SKM-1 (cell line): ENCODE data around the gene GJB5.
"Not testable (repeated sequence)": the region's sequence is repeated elsewhere in the genome, so short reads cannot be mapped to it uniquely, and the experiment has no call there.

Source experiments
- DNase-seq: peaks from one replicate; lab custom pipeline; 2025; ENCODE audit not compliant: unreplicated experiment; lab: John Stamatoyannopoulos, UW

Gene GJB5

GRCh38 chr1:34754964-34755637, at the start of gene GJB5:
TSS of gene GJB5 (plus strand) at chr1:34755047. CDS start at chr1:34757331, 2,284 bp downstream.
- DNase-seq, result no peak

DNA sequence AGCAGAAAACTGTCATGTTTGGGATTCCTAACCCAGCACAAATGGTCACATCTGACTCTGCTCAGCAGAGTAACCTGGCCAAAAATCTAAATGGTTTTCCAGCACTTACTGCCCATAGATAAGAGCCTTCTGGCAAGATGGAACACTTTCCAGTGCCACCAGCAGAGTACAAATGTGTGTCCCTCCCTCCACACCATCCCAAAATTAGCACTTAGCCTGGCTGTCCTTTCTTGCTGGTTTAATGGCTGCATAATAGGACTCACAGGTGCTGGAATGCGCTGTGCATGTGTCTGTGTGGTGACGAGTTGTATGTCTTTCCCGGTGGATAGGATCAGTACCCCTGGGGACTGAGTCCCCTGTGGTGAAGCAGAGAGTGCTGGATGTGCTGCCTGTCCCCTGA, 49.8 kb upstream of the GJB5 start:
- no peak for DNase-seq

- no peak for DNase-seq
Observed at GRCh38 chr1:34708106-34708505, 46.7 kb upstream of the GJB5 start.

DNA sequence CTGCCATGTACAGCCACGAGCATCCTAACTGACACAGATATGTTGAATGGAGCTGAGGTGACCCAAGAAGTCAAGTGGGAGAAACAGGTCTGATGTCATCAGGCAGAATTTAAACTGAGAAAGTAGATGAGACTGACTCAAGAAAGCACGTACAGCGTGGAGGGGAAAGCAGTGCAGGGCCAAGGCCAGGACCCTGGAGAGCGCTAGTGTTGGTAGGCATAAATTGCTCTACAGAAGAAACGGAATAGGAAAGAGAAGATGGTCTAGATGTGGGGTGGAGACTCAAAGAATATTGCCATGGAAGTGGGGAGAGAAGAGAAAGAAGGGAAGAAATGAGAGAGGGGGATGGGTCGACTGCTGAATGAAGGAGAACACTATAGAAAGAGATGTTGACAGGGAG, 45.3 kb upstream of the GJB5 start:
- no peak for DNase-seq

DNA sequence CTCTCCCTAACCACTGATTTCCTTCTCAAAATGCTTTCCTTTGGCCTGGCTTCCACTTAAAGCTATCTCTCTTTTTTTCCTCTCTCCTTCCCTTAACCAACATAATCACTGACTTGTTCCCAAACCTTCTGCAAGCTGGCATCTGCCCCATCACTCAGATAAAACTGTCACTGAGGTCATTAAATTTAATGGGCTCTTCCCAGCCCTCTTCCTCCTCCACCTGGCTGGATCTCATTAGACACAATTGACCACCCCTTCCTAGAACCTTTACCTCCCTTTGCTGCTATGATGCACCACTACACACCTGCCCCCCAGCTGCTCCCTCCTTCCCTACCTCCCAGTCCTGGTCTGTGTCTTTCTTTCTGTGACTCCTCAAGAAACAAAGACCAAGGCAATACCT, 44.0 kb upstream of the GJB5 start:
- DNase-seq, result no peak

DNA sequence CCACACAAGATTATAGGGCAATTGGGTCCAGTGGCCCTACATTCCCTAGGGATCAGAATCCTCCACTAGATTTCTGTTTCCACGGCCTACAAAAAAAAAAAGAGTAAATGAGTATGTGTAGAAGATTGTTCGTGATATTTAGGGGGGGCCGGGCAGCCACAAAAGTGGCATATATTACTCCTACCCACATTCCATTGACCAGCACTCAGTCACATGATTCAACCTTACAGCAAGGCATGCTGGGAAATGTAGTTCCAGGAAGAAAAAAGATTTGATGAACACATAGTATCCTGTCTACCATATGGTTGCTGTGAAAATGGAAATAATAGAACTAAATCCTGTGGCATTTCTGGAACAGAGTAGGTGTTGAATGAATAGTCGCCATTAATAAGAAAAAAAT, 43.4 kb upstream of the GJB5 start:
- no peak for DNase-seq

DNA sequence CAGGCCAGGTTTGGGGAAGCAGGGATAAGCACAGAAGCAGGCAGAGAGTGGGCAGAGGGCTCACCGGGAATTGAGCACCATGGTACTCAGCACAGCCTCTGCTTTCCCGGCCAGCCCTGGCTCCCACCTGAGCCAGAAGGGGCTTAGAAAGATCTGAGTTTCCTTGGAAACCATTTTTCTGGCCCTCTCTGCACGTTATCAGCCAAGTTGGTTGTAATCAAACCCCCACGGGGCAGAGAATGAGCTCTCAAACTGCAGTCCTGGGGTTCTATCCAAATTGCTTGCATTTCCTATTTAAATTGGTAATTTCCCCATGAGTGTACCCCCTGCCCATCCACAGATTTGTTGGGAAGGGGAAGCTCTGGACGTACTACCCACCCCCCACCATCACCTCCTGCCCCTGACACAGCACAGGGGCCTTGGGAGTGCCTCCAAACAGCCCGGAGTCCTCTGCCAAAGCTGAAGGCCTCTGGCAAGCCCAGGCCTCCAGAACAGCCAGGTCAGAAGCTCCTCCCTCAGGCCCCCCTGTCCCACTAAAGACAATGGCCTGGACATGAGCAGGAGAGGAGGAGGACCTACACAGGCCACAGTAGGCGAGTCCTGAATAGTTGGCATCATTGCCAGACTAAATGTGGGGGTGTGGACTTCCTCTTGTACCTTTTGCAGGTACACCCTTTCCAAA, 42.7 kb upstream of the GJB5 start:
- no peak for DNase-seq

GRCh38 chr1:34713443-34713842, 41.4 kb upstream of the GJB5 start:
- no peak for DNase-seq

GRCh38 chr1:34714386-34714785, 40.5 kb upstream of the GJB5 start:
- no peak for DNase-seq

GRCh38 chr1:34715139-34715538, 39.7 kb upstream of the GJB5 start:
- no peak for DNase-seq

DNA sequence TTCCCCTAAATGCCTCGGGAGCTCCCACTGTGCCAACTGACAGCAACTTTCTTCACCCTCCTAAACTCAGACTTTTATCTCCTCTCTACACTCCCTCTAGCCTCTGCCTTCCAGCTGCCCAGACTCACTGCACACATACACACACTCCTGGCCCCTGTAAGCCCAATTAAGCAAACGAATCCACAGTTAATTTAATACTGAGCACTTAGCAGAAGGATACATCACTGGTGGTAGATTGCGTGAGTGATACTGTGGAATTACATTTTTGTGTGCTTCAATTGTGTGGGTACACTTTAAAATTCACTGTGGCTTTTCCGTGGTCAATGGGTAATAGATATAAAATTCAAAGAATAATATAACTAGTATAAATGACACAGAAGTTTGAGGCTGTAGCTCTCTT, 33.6 kb upstream of the GJB5 start:
- no peak for DNase-seq

GRCh38 chr1:34721646-34722355, 33.0 kb upstream of the GJB5 start:
- DNase-seq, result no peak

DNA sequence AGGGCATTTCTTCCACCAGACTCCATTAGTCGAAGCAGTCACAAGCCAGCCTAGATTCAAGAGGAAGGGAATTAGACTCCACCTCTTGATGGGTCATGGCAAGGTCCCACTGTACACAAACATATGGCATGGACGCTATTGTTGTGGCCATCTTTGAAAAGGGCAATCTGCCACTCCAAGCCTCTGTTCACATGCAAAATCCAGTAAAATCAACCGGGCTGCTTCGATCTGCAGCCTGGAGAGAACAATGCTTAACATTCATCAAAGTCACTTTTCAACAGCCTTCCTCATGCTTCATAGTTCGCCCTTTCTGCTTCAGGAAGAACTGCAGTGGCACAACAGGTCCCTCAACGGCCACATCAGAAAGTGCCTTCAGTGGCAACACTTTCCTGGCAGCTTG, 28.0 kb upstream of the GJB5 start:
- no peak for DNase-seq

DNA sequence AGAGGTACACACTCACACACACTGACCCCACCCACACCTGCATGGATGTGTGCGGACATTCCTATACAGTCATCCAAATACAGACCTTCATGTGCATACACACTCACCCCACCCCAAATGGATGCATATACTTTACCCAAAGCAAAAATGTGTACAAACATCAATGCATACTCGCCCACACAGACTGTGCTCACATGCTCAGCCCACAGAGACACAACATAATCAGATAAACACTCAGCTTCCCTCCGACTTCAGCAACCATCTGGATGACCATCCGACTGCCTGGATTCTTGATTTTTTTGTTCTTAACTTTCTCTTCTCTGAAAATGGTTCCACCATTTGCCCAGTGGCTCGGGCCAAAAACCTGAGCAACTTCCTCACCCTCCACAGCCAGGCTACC, 24.4 kb upstream of the GJB5 start:
- DNase-seq, result no peak

DNA sequence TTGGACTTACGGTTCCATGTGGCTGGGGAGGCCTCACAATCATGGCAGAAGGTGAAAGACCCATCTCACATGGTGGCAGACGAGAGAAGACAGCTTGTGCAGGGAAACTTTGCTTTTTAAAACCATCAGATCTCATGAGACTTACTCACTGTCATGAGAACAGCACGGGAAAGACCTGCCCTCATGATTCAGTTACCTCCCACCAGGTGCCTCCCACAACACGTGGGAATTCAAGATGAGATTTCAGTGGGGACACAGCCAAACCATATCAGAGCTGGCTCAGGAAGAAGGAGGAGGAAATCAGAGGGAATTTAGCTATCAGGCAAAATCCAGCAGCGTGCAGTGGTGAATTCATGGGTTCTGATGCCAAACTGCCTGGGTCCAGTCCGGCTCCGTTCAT, 22.0 kb upstream of the GJB5 start:
- DNase-seq, result not testable (repeated sequence)

DNA sequence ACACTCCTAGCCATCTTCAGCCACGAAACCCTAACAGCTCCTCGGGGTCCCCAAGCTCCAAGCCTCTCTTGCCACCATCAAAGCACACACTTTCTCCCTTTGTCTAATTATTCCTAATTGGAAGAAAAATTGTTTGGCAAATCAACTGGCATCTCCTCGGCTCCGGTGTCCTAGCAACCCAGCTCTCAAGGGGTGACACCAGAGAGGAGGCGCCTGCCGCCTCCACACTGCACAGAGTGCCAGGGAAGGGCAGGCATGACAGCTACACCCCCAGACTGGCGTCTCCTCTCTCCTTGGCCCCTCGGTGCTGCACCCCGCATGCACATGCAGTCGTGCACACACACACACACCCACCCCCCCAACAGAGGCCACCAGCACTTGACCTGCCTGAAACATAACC, 18.2 kb upstream of the GJB5 start:
- DNase-seq, result no peak

- not testable (repeated sequence) for DNase-seq
Observed at GRCh38 chr1:34737236-34737635, 17.6 kb upstream of the GJB5 start.

DNA sequence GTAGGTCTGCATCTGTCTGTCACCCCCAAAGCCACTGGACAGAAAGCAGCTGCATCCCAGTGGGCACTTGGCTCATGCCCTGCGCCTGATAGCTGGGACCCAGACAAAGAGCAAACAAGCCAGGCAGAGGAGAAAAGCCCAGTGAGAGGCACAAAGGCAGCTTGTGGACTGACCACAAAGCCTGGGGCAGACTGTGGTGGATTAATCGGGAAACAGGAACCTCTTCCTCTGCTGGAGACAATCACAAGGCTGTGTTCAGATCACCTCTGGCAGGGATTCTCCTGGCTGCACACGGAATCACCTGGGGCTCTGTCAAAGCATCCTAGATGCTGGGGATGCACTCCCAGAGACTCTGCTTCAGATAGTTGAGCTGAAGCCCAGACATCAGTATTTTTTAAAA, 15.2 kb upstream of the GJB5 start:
- DNase-seq, result no peak

DNA sequence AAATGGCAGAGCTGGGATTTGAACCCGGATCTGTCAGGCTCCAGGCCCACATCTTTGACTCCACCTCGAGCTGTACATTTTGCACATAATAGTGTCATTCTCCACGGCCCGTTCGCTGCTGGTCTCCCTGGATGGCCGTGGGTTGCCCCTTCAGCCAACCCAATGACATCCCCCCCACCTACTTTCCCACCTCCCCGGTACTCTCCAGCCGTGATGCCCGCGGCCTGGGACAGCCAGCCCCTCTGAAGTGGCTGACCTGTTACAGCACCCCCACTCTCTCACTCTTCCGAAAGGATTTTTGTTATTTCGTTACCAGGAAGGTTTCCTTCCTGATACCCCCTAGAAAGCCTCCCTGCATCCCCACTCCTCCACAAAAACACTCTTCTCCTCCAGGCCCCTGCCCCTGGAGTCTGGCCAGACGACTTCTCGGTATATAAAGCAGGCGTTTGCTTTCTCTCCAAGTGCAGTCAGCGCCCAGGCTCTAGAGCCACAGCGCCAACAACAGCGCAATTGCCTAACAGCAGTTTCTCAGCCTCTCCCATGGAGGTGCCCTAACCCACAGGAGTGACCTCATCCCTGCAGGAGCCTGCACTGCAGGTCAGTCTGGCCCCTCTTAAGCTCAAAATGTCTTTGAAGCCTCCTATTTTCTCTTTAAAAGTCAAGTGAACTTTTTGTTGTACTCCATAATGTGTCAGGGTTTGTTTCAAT, 14.5 kb upstream of the GJB5 start:
- DNase-seq, result no peak

GRCh38 chr1:34742667-34743270, 12.1 kb upstream of the GJB5 start:
- peak; percentile 6 for DNase-seq

DNA sequence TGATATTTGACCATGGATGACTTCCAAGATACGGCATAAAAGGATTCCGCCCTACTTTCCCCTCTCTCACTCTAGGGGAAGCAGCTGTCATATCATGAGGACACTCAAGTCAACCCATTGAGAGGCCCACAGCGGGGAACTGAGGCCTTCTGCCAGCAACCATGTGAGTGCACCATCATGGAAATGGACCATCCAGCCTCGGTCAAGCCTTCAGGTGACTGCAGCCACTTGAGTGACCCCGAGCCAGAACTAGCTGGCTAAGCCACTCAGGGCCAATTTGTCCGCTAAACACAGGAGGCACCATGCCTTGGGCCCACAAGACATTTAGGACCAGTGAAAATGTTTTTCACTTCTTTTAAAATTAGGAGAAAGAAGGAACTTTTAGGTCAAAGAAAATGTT, 11.1 kb upstream of the GJB5 start:
- no peak for DNase-seq
